HG02852 (cell line): ENCODE measurements around the gene C4orf50.

Experiments used
- ATAC-seq: cut with Tn5 transposase; IDR thresholded peaks from one replicate; pipeline ENCODE4 v1.9.1; 2021; ENCODE audit warnings: mild to moderate bottlenecking, moderate library complexity; ENCODE audit not compliant: unreplicated experiment

The C4orf50 gene

DNA sequence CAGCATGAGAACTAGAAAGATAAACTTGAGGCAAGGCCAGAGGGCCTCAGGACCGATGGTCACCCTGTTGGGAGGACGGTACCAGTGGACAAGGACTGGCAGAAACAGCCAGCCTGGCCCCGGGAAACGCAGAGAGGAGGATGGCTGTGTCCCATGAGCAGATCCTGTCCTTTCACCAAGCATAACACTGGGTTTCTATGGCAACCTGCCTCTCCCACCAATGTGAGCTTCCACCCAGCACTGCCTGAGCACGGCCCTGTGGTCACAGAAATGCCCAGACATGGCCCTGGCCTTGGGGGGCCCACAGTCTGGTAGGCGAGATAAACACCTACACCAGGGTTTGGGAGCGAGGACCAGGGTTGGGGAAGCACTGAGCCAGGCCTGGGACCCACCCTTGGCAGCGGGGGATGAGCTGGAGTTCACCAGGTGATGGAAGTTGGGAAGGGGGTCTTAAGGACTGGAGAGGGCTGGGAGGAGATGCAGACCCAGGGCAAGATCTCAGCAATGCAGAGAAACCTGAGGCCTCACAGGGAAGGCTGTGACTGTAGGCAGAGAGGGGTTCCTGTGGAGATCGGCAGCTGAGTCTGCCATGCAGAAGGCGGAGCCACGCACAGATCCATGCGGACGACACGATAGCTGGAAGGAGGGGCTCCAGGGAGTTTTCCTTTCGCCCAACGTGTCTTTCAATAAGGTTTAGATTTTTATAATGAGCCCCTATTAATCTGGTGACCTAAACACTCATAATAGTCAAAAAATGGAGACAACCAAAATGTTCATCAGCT lies 92.6 kb downstream of the C4orf50 start:
- ATAC-seq = no peak

DNA sequence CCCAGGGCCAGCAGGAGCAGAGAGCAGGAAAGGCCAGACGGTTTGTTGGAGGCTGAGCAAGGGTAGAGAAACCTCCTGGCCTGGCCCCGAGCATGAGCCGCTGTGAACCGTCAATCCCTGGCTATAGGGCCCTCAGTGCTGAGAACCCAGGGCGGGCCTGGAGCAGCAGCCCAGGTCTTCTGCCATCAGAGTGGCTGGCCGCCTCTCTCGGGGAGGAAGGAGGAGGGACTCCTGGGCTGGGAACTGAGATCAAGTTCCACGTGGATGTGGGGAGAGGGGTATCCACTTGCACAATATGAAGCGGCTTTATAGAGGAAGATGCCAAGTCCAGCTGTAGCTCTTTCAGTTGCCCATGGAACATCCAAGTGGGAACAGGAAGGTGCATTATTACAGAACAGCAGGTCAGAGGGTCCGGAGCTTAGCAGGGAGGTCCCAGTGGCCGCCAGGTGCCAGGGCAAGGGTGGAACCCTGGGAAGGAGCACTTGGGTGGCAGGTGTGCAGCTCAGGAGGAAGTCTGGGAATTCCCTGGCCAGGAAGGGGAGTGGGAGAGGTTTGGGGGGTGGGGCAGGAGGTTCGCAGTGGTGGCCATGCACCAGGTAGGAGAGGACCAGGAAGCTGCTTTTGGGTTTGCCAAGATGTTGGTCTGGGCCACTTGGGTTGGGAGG lies 93.6 kb downstream of the C4orf50 start:
- ATAC-seq = no peak

DNA sequence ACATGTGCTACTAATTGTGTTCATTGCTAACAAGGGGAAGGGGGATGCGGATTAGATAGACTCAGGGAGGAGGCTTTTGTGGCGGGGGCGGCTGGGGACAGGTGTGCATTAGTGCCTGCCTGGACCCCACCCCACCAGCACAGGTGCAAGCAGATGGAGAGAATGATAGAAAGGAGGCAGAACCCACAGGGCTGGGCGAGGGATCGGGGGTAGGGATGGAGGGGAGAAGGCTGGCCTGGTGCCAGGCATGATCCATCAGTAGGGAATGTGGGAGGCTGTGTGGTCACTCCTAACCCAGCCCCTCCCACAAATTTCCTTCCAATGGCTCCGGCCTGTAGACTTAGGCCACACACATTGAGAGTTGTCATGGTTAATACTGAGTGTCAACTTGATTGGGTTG lies 94.9 kb downstream of the C4orf50 start:
- no peak for ATAC-seq

DNA sequence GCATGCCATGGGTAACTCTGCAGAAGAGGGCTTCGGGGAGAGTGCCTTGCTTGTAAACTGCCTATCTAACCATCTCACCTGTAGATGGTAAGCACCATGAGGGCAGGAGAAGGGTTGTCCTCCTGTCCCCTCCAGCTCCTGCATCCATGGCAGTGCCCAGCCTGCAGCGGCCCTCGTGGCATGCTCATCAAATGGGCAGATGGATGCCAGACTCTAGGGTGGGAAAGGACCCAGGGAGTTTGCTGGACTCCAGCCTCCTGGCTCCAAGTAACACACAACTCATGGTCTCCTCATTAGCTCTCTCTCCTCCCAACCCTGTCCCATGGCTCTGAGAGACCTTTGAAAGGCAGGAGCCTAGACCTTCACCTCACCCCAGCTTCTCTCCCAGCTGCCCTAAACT lies 95.7 kb downstream of the C4orf50 start:
- ATAC-seq = no peak

DNA sequence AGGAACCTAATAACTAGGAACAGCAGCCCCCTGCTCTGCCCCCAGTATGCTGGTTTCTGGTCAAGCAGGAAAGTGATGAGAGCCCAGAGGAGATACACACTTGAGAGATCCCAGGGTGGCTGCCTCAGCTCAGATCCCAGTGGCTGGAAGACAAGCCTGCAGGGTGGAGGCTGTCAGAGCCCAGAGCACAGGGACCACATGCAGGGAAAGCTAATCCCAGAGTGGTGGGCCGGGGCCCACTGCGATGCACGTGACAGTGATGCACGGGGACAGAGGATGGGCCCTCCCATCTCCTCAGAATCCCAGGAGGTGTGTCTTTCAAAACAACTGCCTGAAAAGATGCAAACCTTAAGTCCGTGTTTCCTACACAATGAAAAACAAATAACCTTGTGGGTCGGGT lies 96.2 kb downstream of the C4orf50 start:
- ATAC-seq = no peak

DNA sequence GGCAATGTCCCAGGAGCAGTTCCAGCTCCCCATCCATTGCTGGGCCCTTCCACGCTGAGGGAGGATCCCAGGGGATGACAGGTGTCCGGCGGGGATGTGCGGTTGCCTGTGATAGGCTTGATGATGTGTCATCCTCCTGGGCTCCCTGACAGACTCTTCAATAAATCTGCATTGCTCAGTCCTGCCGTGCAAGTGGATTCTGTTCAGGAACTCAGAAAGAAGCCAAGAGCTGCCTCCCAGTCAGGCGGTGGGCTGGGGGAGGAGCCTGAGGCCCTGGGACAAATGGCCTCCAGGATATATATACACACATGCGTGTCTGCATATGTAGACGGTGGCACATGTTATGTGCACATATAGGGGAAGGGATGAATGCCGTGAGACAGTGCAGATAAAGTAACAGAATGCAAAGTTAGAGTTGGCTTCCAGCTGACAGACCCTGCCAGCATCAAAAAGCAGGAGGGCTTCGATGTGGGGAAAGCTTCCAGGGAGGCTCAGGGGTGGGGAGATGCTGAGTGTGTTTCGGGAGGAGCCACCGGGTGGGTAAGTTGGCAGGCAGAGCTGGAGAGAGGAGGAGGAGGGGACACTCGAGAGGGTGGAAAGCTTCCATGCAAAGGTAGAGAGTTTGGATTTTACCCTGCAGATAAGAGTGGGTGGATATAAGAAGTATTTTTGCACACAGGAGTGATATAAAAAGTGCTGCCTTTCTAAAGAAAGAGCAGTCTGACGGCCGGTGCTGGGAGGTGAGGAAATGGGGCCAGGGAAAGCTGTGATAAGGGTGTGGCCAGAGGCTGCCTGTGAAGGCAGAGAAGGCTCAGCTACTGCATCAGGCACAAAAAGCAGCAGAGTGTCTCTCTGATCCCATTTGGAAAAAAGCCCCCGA lies 96.9 kb downstream of the C4orf50 start:
- ATAC-seq = no peak

DNA sequence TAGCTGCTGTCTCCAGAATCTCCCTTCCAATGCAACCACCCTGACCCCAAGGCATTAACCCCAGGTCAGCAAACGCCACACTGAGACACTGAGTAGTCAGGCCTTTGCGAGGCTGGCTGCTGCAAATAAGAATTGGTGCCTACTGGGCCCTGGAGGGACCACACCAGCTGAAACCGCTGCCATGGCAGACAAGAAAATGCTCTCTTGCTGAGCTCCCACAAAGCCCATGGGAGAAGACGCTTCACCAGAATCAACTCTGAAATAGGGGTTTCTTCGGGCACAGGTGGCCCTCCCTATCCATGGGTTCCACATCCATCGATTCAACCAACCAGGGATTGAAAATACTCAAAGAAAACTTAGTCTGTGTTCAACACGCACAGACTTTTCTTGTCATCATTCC lies 98.7 kb downstream of the C4orf50 start:
- ATAC-seq = no peak

DNA sequence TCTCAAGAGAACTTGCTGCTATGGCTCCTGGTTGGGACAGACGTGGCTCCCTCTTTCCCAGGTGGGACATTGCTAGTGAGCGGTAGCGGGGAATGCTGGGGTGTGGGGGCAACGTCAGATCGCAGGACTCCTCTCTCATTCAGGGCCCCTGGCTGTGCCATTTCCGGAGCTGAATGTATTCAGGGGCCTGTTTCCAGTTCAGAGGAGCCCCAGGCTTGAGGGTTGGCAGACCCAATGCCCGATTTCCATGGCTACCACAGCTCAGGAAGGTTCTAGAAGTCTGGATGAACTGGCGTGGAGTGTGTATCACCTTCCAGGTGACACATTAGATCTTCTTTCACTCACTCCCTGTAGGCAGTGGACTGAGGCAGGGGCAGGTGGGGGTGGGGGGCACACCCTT lies 99.2 kb downstream of the C4orf50 start:
- ATAC-seq = no peak

DNA sequence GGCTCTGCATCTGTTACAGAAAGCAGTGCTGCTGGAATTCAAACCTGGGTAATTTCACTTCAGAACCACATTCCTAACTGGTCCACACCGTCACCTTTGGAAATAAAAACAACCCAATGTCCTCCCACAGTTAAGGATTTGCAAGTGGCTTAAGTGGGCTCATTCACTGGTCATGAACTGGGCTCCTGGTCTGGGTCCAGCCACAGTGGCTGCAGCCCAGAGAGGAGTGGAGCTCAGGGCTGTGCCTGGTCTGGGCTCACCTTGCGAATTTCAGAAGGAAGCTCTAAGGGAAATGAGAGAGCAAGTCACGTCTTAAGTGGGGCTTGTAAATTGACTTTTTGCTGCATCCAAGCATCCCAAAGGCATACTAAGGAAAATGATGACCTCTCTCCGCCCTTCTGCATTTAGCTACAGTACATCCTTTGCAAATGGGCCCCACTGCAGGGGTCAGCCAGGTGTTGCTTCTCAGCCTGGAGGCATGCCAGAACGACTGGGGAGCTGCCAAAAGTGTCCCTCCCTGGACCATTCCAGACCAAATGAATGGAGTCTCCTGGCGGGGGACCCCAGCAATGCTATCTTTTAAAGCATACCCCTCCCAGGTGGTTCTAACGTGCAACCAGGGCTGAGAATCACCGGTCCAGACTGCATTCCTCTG lies 99.8 kb downstream of the C4orf50 start:
- ATAC-seq = no peak

DNA sequence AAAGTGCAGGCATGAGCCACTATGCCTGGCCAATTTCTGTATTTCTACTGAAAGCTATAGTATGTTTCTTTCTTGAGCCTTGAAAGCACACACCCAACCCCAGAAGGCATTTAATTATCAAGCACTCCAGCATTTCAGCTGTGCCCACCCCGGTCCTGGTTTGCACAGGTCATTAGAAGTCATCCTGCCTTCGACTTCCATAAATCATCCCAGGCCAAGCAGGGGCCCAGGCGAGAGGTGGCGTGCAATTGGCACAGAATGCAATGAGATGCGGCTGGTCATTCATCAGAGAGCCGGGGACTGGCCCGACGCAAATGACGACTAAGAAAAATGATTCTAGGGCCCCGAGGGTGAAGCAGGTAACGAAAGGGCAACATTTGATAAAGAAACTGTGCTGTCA lies 100.6 kb downstream of the C4orf50 start:
- ATAC-seq = no peak

DNA sequence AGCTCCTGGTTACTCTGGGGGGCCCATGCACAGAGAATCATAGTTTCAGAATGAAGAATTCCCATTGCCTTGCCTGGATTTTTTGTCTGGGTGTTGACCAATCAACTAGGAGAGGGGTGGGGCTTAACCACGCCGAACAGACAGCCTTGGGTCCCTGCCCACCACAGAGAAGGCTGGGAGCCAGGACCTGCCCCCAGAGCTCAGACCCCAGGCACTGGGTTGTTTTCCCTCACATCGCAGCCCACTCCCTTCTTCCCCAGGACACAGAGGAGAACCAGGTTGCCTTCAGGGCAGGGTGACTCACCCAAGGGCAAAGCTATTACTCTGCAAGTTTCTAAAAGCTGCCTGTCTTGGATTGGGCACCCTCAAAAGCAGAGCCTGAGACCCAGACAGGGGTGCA lies 102.0 kb downstream of the C4orf50 start:
- ATAC-seq = no peak

DNA sequence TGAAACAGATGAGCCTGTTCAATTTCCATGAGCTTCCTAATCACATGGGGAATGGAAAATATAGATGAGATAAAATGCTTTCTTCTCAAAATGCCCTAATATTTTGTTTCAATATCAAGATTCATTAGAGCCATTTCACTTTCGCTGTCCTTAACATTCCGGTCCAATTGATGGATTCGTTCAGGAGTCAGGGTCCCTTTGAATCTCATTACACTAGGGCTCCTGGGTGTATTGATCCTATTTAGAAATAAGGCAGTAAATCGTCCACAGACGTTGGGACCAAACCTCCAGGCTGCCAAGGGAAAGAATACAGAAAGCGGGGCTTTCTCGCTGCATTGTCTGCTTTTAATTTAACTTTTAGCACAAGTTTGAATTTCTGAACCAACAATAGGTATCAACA lies 104.8 kb downstream of the C4orf50 start:
- no peak for ATAC-seq

DNA sequence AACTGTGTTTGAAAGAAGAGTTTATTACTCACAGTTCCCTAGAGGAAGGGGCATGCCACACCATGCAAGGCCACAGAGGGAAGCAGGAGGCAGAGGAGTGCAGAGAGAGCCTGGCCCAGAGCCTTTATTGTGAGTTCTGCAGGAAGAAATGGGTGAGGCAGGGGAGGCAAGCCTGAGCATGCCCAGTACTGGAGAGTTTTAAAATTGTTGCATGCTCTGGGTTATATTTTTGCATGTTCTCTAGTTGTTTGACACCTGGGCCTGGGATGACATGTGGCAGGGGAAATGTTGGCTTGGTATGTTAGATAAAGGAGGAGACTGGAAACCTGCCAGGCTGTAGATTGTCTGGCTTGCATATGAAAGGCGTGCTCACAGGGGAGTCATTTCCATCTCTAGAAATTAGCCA lies 105.6 kb downstream of the C4orf50 start:
- no peak for ATAC-seq

DNA sequence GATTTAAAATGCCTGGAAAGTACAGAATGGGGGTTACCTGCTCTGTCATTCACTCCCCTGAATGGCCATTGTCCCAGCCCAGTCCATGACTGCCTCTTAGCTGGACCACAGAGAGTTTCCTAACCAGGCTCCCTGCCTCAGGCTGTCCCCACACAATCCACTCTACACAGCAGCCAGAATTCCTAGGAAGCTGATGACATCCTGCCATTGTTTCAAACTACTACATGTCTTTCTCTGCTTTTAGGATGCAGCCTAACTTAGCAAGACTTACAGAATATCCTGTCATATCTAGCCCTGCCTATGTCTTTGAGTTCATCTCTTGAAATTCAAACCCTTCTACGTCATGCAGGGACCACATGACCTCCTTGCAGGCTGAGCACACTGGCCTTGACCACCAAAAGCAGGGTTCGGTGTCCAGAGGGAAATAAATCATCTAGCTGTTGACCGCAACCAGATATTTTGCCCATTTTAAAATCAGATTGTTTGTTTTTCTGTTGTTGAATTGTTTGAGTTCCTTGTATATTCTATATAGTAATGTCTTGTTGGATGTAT lies 109.3 kb downstream of the C4orf50 start:
- ATAC-seq = no peak

DNA sequence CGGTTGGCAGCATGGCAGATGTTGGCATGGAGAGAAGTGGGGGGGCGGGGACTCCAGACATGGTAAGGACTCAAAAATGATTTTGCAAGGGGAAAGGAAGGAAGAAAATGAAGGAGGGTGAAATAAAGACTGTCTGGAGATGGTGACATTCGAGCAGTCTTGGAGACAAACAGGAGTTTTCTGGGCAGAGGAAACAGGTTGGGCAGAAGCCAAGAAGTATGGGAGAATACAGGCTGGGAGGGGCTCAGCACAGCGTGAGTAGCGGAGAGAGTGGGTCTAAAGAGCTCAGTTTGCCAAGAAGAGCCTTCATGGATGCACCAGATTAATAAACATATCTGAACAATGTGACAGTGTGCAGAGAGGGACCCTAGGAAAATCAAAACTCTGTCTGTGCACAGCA lies 112.0 kb downstream of the C4orf50 start:
- no peak for ATAC-seq

DNA sequence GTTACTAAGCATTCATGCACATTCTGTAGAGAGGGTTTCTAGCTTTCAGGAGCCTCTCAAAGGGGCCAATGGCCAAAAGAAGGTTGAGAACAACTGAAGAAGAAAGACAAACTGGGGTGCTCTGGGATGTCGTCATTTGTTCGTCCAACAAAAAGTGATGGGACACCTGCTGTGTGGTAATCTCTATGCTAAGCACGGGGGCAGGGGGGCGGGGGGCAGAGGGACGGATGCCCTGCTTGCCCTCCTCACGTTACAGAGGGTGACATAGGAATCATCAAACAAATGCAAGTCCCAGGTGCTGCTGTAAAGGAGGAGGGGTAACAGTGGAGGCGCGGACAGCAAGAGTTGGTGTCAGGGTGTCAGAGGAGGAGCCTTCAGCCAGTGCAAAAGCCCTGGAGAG lies 112.5 kb downstream of the C4orf50 start:
- ATAC-seq = no peak

DNA sequence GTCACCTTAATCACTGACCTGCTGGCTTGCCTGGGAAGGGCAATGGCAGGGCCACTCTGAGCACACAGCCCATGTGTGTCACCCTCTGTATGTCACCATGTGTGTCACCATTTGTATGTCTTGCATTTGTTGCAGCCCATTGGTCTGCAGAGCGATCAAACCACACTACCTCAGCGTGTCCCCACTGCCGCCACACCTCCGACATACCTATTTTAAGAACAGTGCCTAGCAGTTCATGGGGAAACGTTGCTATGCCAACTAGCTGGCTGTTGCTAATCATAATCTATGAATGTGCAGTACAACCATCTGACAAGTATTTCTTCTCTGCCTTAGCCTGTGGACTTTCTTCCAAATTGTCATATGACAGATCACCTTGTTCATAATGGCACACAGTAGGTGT lies 117.4 kb downstream of the C4orf50 start:
- no peak for ATAC-seq

DNA sequence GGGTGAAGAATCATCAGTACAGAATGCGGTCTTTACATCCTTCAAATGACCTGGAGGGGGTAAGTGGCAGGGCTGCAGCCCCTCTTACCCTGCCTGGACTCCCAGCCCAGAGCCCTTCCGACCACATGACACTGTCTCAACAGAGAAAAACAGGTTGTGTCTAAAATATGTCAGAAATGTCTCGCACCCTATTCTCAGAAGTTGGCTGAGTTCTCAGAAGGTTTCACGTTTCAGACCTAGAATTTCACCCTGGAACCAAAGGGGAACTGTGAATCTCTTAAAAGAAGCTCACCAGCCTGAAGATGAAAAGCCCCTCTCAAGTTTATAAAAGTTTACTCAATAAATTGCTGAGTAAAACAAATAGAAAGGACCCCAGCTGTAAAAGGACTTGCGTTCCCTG lies 118.3 kb downstream of the C4orf50 start:
- ATAC-seq = no peak

DNA sequence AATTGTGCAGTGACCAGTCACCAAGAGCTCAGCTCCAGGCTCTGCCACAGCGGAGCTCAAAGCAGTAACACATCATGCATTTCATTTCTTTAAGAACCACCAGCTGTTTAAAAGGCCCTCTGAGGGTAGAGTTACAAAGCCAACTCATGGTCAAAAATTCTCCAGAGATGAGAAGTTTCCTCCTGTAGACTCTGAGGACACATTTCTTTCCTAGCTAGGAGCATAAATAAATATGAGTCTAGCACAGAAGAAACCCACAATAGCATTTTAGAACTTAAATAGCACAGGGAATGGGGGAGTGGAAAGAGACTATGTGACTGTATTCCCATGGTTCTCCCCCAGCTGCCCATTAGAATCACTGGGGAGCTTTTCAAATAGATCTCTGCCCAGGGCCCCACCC lies 118.8 kb downstream of the C4orf50 start:
- ATAC-seq = no peak

DNA sequence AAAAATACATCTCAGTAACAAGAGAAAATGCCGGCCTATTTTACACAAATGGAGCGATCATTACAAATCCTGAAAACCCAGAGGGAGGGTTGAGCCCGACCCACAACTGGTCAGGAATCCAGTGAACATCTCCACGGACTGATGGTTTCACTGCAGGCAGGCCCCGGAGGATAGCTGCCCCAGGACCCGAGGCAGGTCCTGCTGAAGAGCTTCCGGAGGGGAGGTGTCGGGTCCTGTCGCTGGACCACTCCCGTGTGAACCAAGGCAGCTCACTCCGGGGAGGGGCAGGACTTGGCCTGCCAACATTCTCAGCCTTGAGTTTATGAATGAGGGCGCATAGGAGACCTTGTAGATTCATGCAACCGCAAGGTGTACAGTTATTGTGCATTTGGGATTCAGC lies 120.6 kb downstream of the C4orf50 start:
- no peak for ATAC-seq

DNA sequence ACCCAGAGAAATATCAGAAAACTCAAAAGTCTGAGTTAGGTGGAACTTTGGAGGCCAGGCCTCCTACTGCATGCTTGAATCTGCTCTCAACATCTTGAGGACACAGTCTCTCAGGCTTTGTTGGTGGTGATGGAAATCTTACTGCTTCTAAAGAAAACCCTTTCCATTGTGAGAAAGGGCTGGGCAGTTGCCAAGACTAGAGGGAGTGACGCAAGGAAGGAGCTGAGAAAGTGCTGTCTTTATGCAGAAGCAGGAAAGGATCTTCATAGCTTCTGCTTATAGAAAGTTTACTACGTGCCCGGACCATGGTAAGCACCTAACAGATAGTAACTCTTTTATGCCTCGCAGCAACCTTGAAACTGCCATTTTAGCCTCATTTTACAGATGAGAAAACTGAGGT lies 122.9 kb downstream of the C4orf50 start:
- no peak for ATAC-seq
